HCT116 (cell line): ENCODE measurements around the gene MAL. TPM values are rescaled to one million over a fixed set of nuclear protein-coding genes. Genes with fewer than 3 reads are reported as not detected.

ENCODE experiments used
- ATAC-seq: fragments of 200-7000 bp; cut with Tn5 transposase; 2 replicates; pipeline ENCODE4 v1.9.1; 2020; ENCODE audit warnings: mild to moderate bottlenecking, moderate library complexity
- BruUV-seq: library from RNA; stranded (reverse); fragments of 400-500 nt; replicated peaks from 2 replicates; lab custom pipeline; 2021; lab: Mats Ljungman, UMichigan
- CTCF ChIA-PET: fragments of 300-600 bp; sonication (Branson Sonifier 250); formaldehyde crosslinking; loops from one replicate; lab custom pipeline; 2021; ENCODE audit warnings: antibody characterized with exemption; lab: Charles Lee
- POLR2A ChIA-PET: fragments of 300-600, 350-600 bp; sonication (Branson Sonifier 250); formaldehyde crosslinking; loops from one replicate; lab custom pipeline; 2021; ENCODE audit warnings: antibody characterized with exemption; lab: Charles Lee
- RAD21 ChIA-PET, 2 experiments: fragments of 300-600 bp; sonication (Branson Sonifier 250); formaldehyde crosslinking; loops; one replicate each; lab custom pipeline; 2023; ENCODE audit warnings: low total read pairs in 2 of 2; ENCODE audit not compliant: uncharacterized antibody in 2 of 2, unreplicated experiment in 2 of 2, low non-redundant PET in 1 of 2; lab: Charles Lee
- DNase-seq: peaks from one replicate; pipeline ENCODE4 v3.0.0-alpha.2; 2010; ENCODE audit warnings: low read depth, low spot score
- H2AFZ ChIP-seq: fragments of 200-600 bp; shearing (Covaris generic), sonication (generic); 2 replicates; pipeline ENCODE4 v1.6.1; 2017; ENCODE audit warnings: low read depth, mixed run types, mixed read lengths, antibody characterized with exemption, low read length; ENCODE audit not compliant: poor library complexity, severe bottlenecking
- H3K27ac ChIP-seq: 2 replicates; pipeline ENCODE4 v1.5.1; 2012; ENCODE audit warnings: low read depth, low read length
- H3K27me3 ChIP-seq: fragments of 200-600 bp; sonication (generic); 2 replicates; pipeline ENCODE4 v1.6.1; 2016; ENCODE audit warnings: mixed run types, low read length, mixed read lengths; ENCODE audit not compliant: insufficient read depth
- H3K36me3 ChIP-seq, 2 experiments: fragments of 200-500 bp in 1 of 2; fragments of 200-600 bp in 1 of 2; sonication (Bioruptor generic) in 1 of 2; sonication (generic) in 1 of 2; 2 replicates each; pipeline versions ENCODE4 v1.5.1 to v1.6.1; 2014 to 2016; ENCODE audit warnings: low read length in 2 of 2, inconsistent platforms in 1 of 2, mixed read lengths in 1 of 2, mixed run types in 1 of 2; ENCODE audit not compliant: insufficient read depth in 2 of 2, control insufficient read depth in 1 of 2
- H3K4me1 ChIP-seq, 2 experiments: fragments of 200-600 bp in 1 of 2; sonication (generic) in 1 of 2; 2 replicates each; pipeline versions ENCODE4 v1.5.1 to v1.6.1; 2012 to 2017; ENCODE audit warnings: low read length in 2 of 2, inconsistent platforms in 1 of 2, mild to moderate bottlenecking in 1 of 2, mixed read lengths in 1 of 2, mixed run types in 1 of 2, moderate library complexity in 1 of 2; ENCODE audit not compliant: insufficient read depth in 2 of 2, control insufficient read depth in 1 of 2
- H3K4me2 ChIP-seq: fragments of 200-600 bp; sonication (generic); 2 replicates; pipeline ENCODE4 v1.6.1; 2017; ENCODE audit warnings: mixed run types, low read length, mixed read lengths
- H3K4me3 ChIP-seq, 2 experiments: fragments of 200-600 bp in 1 of 2; sonication (generic) in 1 of 2; replicated peaks in 1 of 2; 2 replicates each; pipeline ENCODE4 v1.5.1; 2011 to 2016; ENCODE audit warnings: low read length in 2 of 2, control low read depth in 1 of 2, low read depth in 1 of 2, mild to moderate bottlenecking in 1 of 2, mixed read lengths in 1 of 2, mixed run types in 1 of 2
- H3K79me2 ChIP-seq: fragments of 200-600 bp; sonication (generic); 2 replicates; pipeline ENCODE4 v1.6.1; 2017; ENCODE audit warnings: mild to moderate bottlenecking, mixed run types, low read length, moderate library complexity, mixed read lengths; ENCODE audit not compliant: insufficient read depth
- H3K9ac ChIP-seq: fragments of 200-600 bp; sonication (generic); 2 replicates; pipeline ENCODE4 v1.6.1; 2016; ENCODE audit warnings: low read length, mixed read lengths
- H3K9me2 ChIP-seq: fragments of 200-600 bp; sonication (generic), shearing (Covaris generic); 2 replicates; pipeline ENCODE4 v1.6.1; 2017; ENCODE audit warnings: mixed run types, mild to moderate bottlenecking, moderate library complexity; ENCODE audit not compliant: insufficient read depth
- H3K9me3 ChIP-seq, 2 experiments: fragments of 200-500 bp in 1 of 2; fragments of 200-600 bp in 1 of 2; sonication (Bioruptor generic) in 1 of 2; sonication (generic) in 1 of 2; 2 replicates each; pipeline ENCODE4 v1.6.1; 2014 to 2017; ENCODE audit warnings: low read length in 2 of 2, mixed read lengths in 2 of 2, inconsistent platforms in 1 of 2, low read depth in 1 of 2, mild to moderate bottlenecking in 1 of 2, mixed run types in 1 of 2, moderate library complexity in 1 of 2; ENCODE audit not compliant: control insufficient read depth in 1 of 2, insufficient read depth in 1 of 2
- H4K20me1 ChIP-seq: fragments of 200-600 bp; sonication (generic), shearing (Covaris generic); 2 replicates; pipeline ENCODE4 v1.6.1; 2017; ENCODE audit warnings: mixed run types, mild to moderate bottlenecking, moderate library complexity; ENCODE audit not compliant: insufficient read depth
- ATF3 ChIP-seq: IDR thresholded peaks from 2 replicates; pipeline ENCODE4 v1.6.1; 2012
- CEBPB ChIP-seq: IDR thresholded peaks from 2 replicates; pipeline ENCODE4 v1.6.1; 2012; ENCODE audit warnings: low read depth
- CTCF ChIP-seq, 3 experiments: fragments of 200-600 bp in 1 of 3; sonication (generic) in 1 of 3; IDR thresholded peaks in 2 of 3; conservative IDR thresholded peaks in 1 of 3; 2 replicates each; pipeline ENCODE4 v1.5.1; 2012 to 2017; ENCODE audit warnings: low read depth in 2 of 3, low read length in 2 of 3, antibody characterized with exemption in 1 of 3, borderline replicate concordance in 1 of 3, control low read depth in 1 of 3, mild to moderate bottlenecking in 1 of 3, mixed read lengths in 1 of 3, mixed run types in 1 of 3, moderate library complexity in 1 of 3; ENCODE audit not compliant: insufficient read depth in 1 of 3
- ELF1 ChIP-seq: IDR thresholded peaks from 2 replicates; pipeline ENCODE4 v1.6.1; 2012; ENCODE audit warnings: low read depth, borderline replicate concordance
- EZH2 ChIP-seq: fragments of 200-600 bp; sonication (generic); IDR thresholded peaks from 2 replicates; pipeline ENCODE4 v1.6.1; 2017; ENCODE audit warnings: antibody characterized with exemption, mixed run types
- EZH2phosphoT487 ChIP-seq: fragments of 200-600 bp; IDR thresholded peaks from 2 replicates; pipeline ENCODE4 v1.6.1; 2018; ENCODE audit warnings: antibody characterized with exemption, borderline replicate concordance
- MAX ChIP-seq: IDR thresholded peaks from 2 replicates; pipeline ENCODE4 v1.6.1; 2012
- POLR2A ChIP-seq: IDR thresholded peaks from 2 replicates; pipeline ENCODE4 v1.7.0; 2011; ENCODE audit warnings: borderline replicate concordance; ENCODE audit not compliant: insufficient read depth, insufficient read length; ENCODE audit errors: extremely low read depth
- RAD21 ChIP-seq: IDR thresholded peaks from 2 replicates; pipeline ENCODE4 v1.6.1; 2012; ENCODE audit warnings: low read depth, mild to moderate bottlenecking
- REST ChIP-seq: IDR thresholded peaks from 2 replicates; pipeline ENCODE4 v1.6.1; 2012; ENCODE audit warnings: low read depth
- SP1 ChIP-seq: IDR thresholded peaks from 2 replicates; pipeline ENCODE4 v1.6.1; 2012; ENCODE audit warnings: low read depth
- SRF ChIP-seq: IDR thresholded peaks from 2 replicates; pipeline ENCODE4 v1.6.1; 2012; ENCODE audit warnings: low read depth
- YY1 ChIP-seq: IDR thresholded peaks from 2 replicates; pipeline ENCODE4 v1.6.1; 2011; ENCODE audit warnings: low read length, low read depth, moderate library complexity, mild to moderate bottlenecking; ENCODE audit not compliant: insufficient replicate concordance; ENCODE audit errors: extremely low read depth
- intact Hi-C: fragments of 100-400 bp; cut with micrococcal nuclease; formaldehyde crosslinking; loops from 2 replicates; pipeline ENCODE4 v1.10.0; 2022
- total RNA-seq: library from RNA; stranded (reverse); gene quantifications from one replicate; pipeline ENCODE4 v1.2.1, GENCODE V29; 2021; ENCODE audit not compliant: unreplicated experiment

Gene MAL
- total RNA-seq, 1 experiment from 2014 or later = not detected

GRCh38 chr2:95008996-95009395 is 16.5 kb upstream of the MAL start:
- H3K4me3 ChIP-seq = no peak overlapping the region
- H3K9me3 ChIP-seq = no peaks in the 10 kb centered on the region
- no peaks in the 10 kb centered on the region for H3K79me2 ChIP-seq
- POLR2A ChIA-PET = no interaction called here
- RAD21 ChIA-PET = no interaction called here
- no TSS peak for BruUV-seq
- no peak for ATAC-seq
- no peak for DNase-seq
- no peaks in the 10 kb centered on the region for H3K4me1 ChIP-seq
- H3K9me2 ChIP-seq = no peaks in the 10 kb centered on the region
- H3K4me2 ChIP-seq = no peak overlapping the region
- no peaks in the 10 kb centered on the region for H4K20me1 ChIP-seq
- no peaks in the 10 kb centered on the region for H3K36me3 ChIP-seq
- H2AFZ ChIP-seq = no peak overlapping the region
- TF ChIP-seq CEBPB (no peak), POLR2A (no peak), SRF (no peak), SP1 (no peak), MAX (no peak), ELF1 (no peak)
- CTCF ChIA-PET = no interaction called here
- intact Hi-C loops = no loop called here
- no peaks in the 10 kb centered on the region for H3K27me3 ChIP-seq
- H3K9ac ChIP-seq = no peak overlapping the region
- no peak overlapping the region for H3K27ac ChIP-seq

- no TSS peak for BruUV-seq
- DNase-seq (no peak), ATAC-seq (no peak)
- Histone ChIP-seq H3K9me2 (no peaks in the 10 kb centered on the region), H3K4me3 (no peak overlapping the region), H3K4me1 (no peaks in the 10 kb centered on the region), H3K9me3 (no peaks in the 10 kb centered on the region), H3K4me2 (no peak overlapping the region), H3K9ac (no peak overlapping the region), H3K27ac (no peak overlapping the region), H3K79me2 (no peaks in the 10 kb centered on the region), H2AFZ (no peak overlapping the region), H4K20me1 (no peaks in the 10 kb centered on the region), H3K36me3 (no peaks in the 10 kb centered on the region), H3K27me3 (no peaks in the 10 kb centered on the region)
- ChIA-PET POLR2A (no interaction called here), CTCF (no interaction called here), RAD21 (no interaction called here)
- intact Hi-C loops = no loop called here
- TF ChIP-seq SRF (no peak), ATF3 (no peak), REST (no peak), YY1 (no peak), ELF1 (no peak), EZH2phosphoT487 (no peak), RAD21 (no peak), EZH2 (no peak), MAX (no peak), CTCF (IDR thresholded peaks at IDR 0.05 in 2 of 3, conservative IDR thresholded peaks at IDR 0.05 in 1 of 3; ENCODE audit: borderline replicate concordance in 1 of 3, insufficient read depth in 1 of 3, low read depth in 2 of 3, low read length in 2 of 3) (no peak)
Measured at GRCh38 chr2:95009412-95009811, 16.1 kb upstream of the MAL start.
